ENCODE results near the gene ERN1.
"Not testable (repeated sequence)": the region's sequence is repeated elsewhere in the genome, so short reads cannot be mapped to it uniquely, and the experiment has no call there.

The ERN1 gene

GRCh38 chr17:64129765-64130558 is at the start of gene ERN1:
ERN1 (minus strand) TSS chr17:64130144; CDS start chr17:64130029, 115 bp downstream.
- peak; percentile 81 for DNase-seq (ENCODE audit: low read depth)

- DNase-seq (ENCODE audit: low read depth) = not testable (repeated sequence)
Measured at GRCh38 chr17:64179024-64179423, 49.1 kb upstream of the ERN1 start.

GRCh38 chr17:64178011-64178825 is 48.3 kb upstream of the ERN1 start:
- DNase-seq (ENCODE audit: low read depth) = no peak

GRCh38 chr17:64177311-64178010 is 47.5 kb upstream of the ERN1 start:
- DNase-seq (ENCODE audit: low read depth) = no peak

- DNase-seq (ENCODE audit: low read depth) = no peak
Measured at GRCh38 chr17:64176556-64176955, 46.6 kb upstream of the ERN1 start.

GRCh38 chr17:64174686-64175456 is 44.9 kb upstream of the ERN1 start:
- DNase-seq (ENCODE audit: low read depth) = no peak

- no peak for DNase-seq (ENCODE audit: low read depth)
Measured at GRCh38 chr17:64173646-64174045, 43.7 kb upstream of the ERN1 start.

- DNase-seq (ENCODE audit: low read depth) = no peak
Measured at GRCh38 chr17:64172510-64172909, 42.6 kb upstream of the ERN1 start.

- DNase-seq (ENCODE audit: low read depth) = no peak
Measured at GRCh38 chr17:64171041-64171440, 41.1 kb upstream of the ERN1 start.

GRCh38 chr17:64170286-64170685 is 40.3 kb upstream of the ERN1 start:
- no peak for DNase-seq (ENCODE audit: low read depth)

GRCh38 chr17:64167666-64168065 is 37.7 kb upstream of the ERN1 start:
- DNase-seq (ENCODE audit: low read depth) = not testable (repeated sequence)

- no peak for DNase-seq (ENCODE audit: low read depth)
Measured at GRCh38 chr17:64166876-64167275, 36.9 kb upstream of the ERN1 start.

GRCh38 chr17:64165347-64165746 is 35.4 kb upstream of the ERN1 start:
- DNase-seq (ENCODE audit: low read depth) = no peak

- no peak for DNase-seq (ENCODE audit: low read depth)
Measured at GRCh38 chr17:64164596-64165285, 34.8 kb upstream of the ERN1 start.

- DNase-seq (ENCODE audit: low read depth) = no peak
Measured at GRCh38 chr17:64163468-64163867, 33.5 kb upstream of the ERN1 start.

GRCh38 chr17:64162554-64162953 is 32.6 kb upstream of the ERN1 start:
- DNase-seq (ENCODE audit: low read depth) = no peak

- DNase-seq (ENCODE audit: low read depth) = no peak
Measured at GRCh38 chr17:64161380-64162176, 31.6 kb upstream of the ERN1 start.

GRCh38 chr17:64160378-64160777 is 30.4 kb upstream of the ERN1 start:
- DNase-seq (ENCODE audit: low read depth) = no peak

GRCh38 chr17:64158831-64159590 is 29.1 kb upstream of the ERN1 start:
- no peak for DNase-seq (ENCODE audit: low read depth)

- no peak for DNase-seq (ENCODE audit: low read depth)
Measured at GRCh38 chr17:64158406-64158805, 28.5 kb upstream of the ERN1 start.

Data from stimulated activated CD8-positive, alpha-beta memory T cell treated with anti-CD3 and anti-CD28 coated beads, Interleukin-4, amount 100 ng/mL, for 24 hours (primary cell).